22Rv1 (cell line): ENCODE measurements around the gene SCUBE2.

Source experiments
- ZFX ChIP-seq: fragments of 450-650 bp; IDR thresholded peaks from 2 replicates; pipeline ENCODE4 v1.6.1; 2017; ENCODE audit warnings: antibody characterized with exemption, borderline replicate concordance
- TF ChIP-seq, protein P1 (sequence below): fragments of 450-650 bp; IDR thresholded peaks from 2 replicates; pipeline ENCODE4 v1.5.1; 2017; ENCODE audit warnings: mild to moderate bottlenecking

DNA sequence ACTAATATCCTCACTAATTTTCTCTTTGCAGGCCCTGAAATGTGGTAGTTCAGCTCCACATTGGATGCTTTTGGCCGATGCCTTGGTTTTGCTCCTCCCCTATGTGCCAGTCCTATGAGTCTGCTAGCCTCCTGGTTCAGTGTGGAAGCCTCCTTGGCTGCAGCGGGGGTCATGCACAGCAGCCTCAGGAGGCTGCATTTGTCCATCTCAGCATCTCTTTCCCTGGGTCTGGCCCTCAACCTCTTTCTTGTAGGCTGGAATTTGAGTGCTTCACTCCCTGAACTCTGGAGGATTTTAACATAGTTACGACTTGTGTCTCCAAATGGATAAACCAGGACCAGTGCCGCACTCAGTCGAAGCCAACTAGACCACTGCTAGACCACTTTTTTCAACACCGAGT is 34.9 kb downstream of the SCUBE2 start:
- TF ChIP-seq, protein P1, sequence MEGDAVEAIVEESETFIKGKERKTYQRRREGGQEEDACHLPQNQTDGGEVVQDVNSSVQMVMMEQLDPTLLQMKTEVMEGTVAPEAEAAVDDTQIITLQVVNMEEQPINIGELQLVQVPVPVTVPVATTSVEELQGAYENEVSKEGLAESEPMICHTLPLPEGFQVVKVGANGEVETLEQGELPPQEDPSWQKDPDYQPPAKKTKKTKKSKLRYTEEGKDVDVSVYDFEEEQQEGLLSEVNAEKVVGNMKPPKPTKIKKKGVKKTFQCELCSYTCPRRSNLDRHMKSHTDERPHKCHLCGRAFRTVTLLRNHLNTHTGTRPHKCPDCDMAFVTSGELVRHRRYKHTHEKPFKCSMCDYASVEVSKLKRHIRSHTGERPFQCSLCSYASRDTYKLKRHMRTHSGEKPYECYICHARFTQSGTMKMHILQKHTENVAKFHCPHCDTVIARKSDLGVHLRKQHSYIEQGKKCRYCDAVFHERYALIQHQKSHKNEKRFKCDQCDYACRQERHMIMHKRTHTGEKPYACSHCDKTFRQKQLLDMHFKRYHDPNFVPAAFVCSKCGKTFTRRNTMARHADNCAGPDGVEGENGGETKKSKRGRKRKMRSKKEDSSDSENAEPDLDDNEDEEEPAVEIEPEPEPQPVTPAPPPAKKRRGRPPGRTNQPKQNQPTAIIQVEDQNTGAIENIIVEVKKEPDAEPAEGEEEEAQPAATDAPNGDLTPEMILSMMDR: no peak
- TF ChIP-seq ZFX: no peak
